ENCODE measurements around the gene TTLL11. TPM values are rescaled to one million over a fixed set of nuclear protein-coding genes. Genes with fewer than 3 reads are reported as not detected.
A peak's percentile ranks its signal among the peaks of the same experiment; 100 is the strongest.

Gene TTLL11
- total RNA-seq, 2 donors from 2014 or later: 4.5 to 6.5 TPM

GRCh38 chr9:121783521-121784507 is 309.3 kb downstream of the TTLL11 start:
- DNase-seq (no peak), ATAC-seq (no peak)
- intact Hi-C loops (cut with DNase I): no loop called here

DNA sequence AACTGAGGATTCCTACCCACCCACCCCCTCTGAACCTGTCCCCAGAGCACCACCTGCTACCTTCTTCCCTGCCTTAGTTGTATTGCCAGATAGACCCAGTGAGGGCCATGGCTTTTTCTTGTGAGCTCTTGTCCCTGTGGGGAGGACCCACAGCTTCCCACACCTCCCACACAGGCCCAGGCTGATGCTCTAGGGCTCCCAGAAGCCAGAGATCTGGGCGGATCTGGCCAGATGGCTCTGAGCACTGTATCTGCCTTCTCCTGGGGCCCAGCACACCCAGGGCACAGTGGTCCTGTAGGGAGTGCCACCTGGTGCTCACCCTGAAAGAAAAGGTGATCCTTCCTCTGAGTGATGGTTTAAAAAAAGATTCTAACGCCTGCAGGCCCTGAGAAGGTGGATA is 310.0 kb downstream of the TTLL11 start:
- no peak for DNase-seq
- no peak for ATAC-seq
- intact Hi-C loops (cut with DNase I): no loop called here

GRCh38 chr9:121782514-121783110 is 310.5 kb downstream of the TTLL11 start:
- intact Hi-C loops (cut with DNase I): no loop called here
- ATAC-seq (no peak), DNase-seq (no peak)

DNA sequence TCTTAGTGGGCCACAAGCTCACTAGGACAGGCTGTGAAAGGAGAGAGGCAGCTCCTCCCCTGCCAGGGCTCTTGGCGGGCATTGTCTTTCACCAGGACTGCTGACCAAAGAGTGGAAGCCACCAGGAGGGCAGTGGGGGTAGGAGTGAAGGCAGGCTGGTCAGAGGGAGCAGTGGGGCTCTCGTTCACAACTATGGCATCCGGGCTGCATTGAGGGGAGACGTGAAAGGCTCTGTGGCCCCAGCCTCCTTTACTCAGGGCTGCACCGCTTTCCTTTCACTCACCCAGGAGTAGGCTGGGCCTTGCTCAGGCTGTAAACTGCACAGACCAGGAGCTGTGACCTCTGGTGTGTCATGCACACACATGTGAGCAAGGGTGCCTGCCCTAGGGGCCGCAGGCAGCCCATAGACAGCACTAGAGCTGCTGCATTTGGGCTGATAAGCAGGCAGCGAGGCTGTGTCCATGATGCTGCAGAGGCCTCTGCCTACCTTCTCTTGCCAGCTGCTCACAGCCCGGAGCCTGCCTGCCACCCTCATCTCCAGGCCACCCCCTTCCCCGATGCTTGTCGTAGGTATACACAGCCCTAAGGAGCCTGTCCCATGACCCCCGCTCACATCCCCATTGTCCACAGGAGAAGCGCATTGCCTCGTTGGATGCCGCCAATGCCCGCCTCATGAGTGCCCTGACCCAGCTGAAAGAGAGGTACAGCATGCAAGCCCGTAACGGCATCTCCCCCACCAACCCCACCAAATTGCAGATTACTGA is 311.2 kb downstream of the TTLL11 start:
- intact Hi-C loops (cut with DNase I): no loop called here
- DNase-seq (peak; percentile 13), ATAC-seq (no peak)

- intact Hi-C loops (cut with DNase I): no loop called here
- ATAC-seq (no peak), DNase-seq (no peak)
These were observed 312.0 kb downstream of the TTLL11 start for GRCh38 chr9:121781145-121781548.

GRCh38 chr9:121780177-121781040 is 312.7 kb downstream of the TTLL11 start:
- DNase-seq: peak; percentile 18
- intact Hi-C loops (cut with DNase I): no loop called here

DNA sequence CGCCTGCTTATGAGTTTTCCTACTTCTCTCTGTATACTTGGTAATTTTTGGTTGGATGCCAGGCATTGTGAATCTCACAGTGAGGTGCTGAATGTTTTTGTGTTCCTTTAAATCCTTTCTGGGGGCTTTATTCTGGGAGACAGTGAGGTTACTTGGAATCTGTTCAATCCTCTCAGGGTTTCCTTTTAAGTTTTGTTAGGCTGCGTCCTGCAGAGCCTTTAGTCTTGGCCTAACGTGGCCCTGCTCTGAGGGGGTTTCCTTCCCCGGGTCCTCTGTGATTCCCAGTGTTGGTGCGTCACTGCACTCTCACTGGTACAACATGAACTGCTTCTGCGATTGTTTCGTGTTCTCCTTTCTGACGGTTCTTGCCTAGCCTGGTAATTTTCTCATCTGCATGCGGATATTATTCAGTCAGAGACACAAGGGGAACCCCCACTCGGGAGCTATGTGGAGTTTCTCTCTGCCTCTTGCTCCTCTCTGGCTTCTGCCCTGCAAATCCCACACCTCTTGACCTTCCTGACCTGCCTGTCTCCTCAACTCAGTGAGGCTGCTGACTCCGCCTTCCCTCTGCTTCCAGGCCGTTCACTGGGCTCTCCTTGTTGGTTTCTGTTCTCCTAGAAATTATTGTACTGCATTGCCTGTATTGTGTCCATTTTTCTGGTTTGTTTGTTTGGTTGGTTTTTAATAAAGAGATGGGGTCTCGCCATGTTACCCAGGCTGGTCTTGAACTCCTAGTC is 313.6 kb downstream of the TTLL11 start:
- DNase-seq (peak; percentile 27), ATAC-seq (peak; percentile 16 to 35)
- intact Hi-C loops (cut with DNase I): no loop called here

More at GRCh38 chr9:121780177-121781040, 312.7 kb downstream of the TTLL11 start:
- ATAC-seq: no peak

GRCh38 chr9:121778252-121779225 is 314.6 kb downstream of the TTLL11 start:
- ATAC-seq: no peak
- peak; percentile 13 for DNase-seq
- intact Hi-C loops (cut with DNase I): no loop called here

GRCh38 chr9:121776739-121777637 is 316.1 kb downstream of the TTLL11 start:
- intact Hi-C loops (cut with DNase I): no loop called here
- DNase-seq (no peak), ATAC-seq (no peak)

GRCh38 chr9:121776001-121776738 is 316.9 kb downstream of the TTLL11 start:
- ATAC-seq (no peak), DNase-seq (peak; percentile 18)
- intact Hi-C loops (cut with DNase I): no loop called here

- intact Hi-C loops (cut with DNase I): no loop called here
- ATAC-seq (no peak), DNase-seq (peak; percentile 18)
These were observed 318.1 kb downstream of the TTLL11 start for GRCh38 chr9:121774715-121775613.

DNA sequence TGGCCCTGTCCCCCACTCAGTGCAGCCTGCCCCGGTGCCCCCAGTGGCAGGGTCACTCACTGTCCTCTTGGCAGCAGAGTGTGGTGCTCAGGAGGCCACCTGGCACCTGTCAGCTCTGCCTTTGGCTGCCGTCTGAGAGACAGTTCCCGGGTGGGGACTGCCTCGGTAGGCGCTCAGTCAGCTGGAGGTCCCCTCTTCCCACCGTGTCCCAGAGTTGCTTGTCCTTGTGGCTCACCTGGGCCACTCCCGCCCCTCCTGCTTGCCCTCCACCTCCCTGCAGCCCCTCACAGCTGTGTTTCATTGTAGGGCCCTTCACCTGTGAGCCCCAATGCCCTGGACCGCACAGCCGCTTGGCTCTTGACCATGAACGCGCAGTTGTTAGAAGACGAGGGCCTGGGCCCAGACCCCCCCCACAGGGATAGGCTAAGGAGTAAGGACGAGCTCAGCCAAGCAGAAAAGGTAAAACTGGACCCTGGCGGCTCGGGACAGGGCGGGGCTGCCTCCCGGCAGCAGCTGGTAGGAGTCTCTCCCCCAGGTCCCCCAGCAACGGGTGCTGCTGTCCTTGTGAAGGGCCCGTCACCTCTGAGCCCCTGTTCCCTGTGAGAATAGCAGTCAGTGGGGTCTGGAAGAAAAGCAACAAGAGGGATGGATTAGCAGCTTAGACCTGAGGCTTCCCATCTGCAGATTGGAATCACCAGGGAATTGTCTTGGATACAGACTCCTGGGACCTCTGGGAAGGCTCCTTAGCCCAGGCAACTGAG is 319.0 kb downstream of the TTLL11 start:
- ATAC-seq: no peak
- intact Hi-C loops (cut with DNase I): no loop called here
- peak; percentile 12 for DNase-seq

DNA sequence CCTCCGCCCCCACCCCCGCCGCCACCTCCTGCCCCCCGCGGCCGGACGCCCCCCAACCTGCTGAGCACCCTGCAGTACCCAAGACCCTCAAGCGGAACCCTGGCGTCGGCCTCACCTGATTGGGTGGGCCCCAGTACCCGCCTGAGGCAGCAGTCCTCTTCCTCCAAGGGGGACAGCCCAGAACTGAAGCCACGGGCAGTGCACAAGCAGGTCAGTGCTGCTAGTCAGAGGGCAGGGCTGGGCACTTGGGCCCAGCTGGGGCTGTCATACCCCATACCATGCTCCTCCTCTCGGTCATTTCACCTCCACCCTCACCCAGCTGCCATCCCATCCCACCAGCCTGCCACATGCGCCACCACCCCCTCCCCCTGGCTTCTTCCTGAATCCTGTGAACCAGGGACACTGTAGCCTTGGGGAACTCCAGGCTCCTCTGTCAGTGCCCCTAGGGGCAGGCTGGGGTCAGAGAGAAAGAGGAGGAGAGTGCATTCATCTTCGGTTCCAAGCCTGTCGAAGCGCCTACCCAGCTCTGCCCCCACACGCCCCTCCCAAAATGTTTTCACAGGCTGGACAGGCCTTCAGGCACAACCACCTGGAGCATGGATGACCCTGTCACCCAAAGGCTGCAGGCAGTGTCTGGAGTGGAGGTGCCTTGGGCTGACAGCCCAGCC is 319.7 kb downstream of the TTLL11 start:
- ATAC-seq: no peak
- peak; percentile 12 for DNase-seq
- intact Hi-C loops (cut with DNase I): no loop called here

Measured in left cardiac atrium (tissue), 4 donors.